Neuronal stem cell (in vitro differentiated cells): ENCODE measurements around the gene SNAPC1.
"Not testable (repeated sequence)": the region's sequence is repeated elsewhere in the genome, so short reads cannot be mapped to it uniquely, and the experiment has no call there.

Experiments
- DNase-seq: peaks from one replicate; pipeline ENCODE4 v3.0.0-alpha.2; 2013; ENCODE audit warnings: low spot score
- H2AFZ ChIP-seq: one replicate; pipeline ENCODE4 v1.6.1; 2013; ENCODE audit warnings: mild to moderate bottlenecking, low read length, inconsistent platforms
- H2AK5ac ChIP-seq: 2 replicates; pipeline ENCODE4 v1.6.1; 2013; ENCODE audit warnings: low read depth, mild to moderate bottlenecking, inconsistent platforms, low read length, moderate library complexity, mixed read lengths
- H2BK120ac ChIP-seq: 2 replicates; pipeline ENCODE4 v1.6.1; 2013; ENCODE audit warnings: low read depth, mild to moderate bottlenecking, inconsistent platforms, low read length, moderate library complexity, mixed read lengths
- H2BK12ac ChIP-seq: one replicate; pipeline ENCODE4 v1.6.1; 2013; ENCODE audit warnings: low read length, inconsistent platforms
- H2BK15ac ChIP-seq: 2 replicates; pipeline ENCODE4 v1.6.1; 2013; ENCODE audit warnings: mild to moderate bottlenecking, low read length, inconsistent platforms, mixed read lengths
- H2BK5ac ChIP-seq: one replicate; pipeline ENCODE4 v1.6.1; 2013; ENCODE audit warnings: inconsistent platforms, mild to moderate bottlenecking, low read length, moderate library complexity
- H3K14ac ChIP-seq: one replicate; pipeline ENCODE4 v1.6.1; 2013; ENCODE audit warnings: low read length, inconsistent platforms
- H3K18ac ChIP-seq: 2 replicates; pipeline ENCODE4 v1.6.1; 2013; ENCODE audit warnings: low read length, inconsistent platforms
- H3K23ac ChIP-seq: 2 replicates; pipeline ENCODE4 v1.6.1; 2013; ENCODE audit warnings: low read depth, mild to moderate bottlenecking, mixed read lengths, low read length, inconsistent platforms; ENCODE audit not compliant: poor library complexity
- H3K27ac ChIP-seq: replicated peaks from 3 replicates; pipeline ENCODE4 v1.5.1; 2013; ENCODE audit warnings: low read length, inconsistent platforms
- H3K27me3 ChIP-seq, 3 experiments: 2 replicates each; pipeline ENCODE4 v1.6.1; 2013; ENCODE audit warnings: low read length in 3 of 3, mild to moderate bottlenecking in 2 of 3, inconsistent platforms in 1 of 3, low read depth in 1 of 3, mixed read lengths in 1 of 3, moderate library complexity in 1 of 3; ENCODE audit not compliant: control insufficient read depth in 3 of 3, insufficient read depth in 3 of 3
- H3K36me3 ChIP-seq, 2 donors: replicated peaks in 1 of 2; 2 replicates each; pipeline ENCODE4 v1.6.1; 2013; ENCODE audit warnings: low read length in 2 of 2; ENCODE audit not compliant: control insufficient read depth in 2 of 2, insufficient read depth in 2 of 2
- H3K4ac ChIP-seq: 2 replicates; pipeline ENCODE4 v1.6.1; 2013; ENCODE audit warnings: inconsistent platforms, mild to moderate bottlenecking, low read length, moderate library complexity
- H3K4me1 ChIP-seq, 2 donors: 1 replicate in 1 of 2; 2 replicates in 1 of 2; pipeline ENCODE4 v1.6.1; 2013; ENCODE audit warnings: low read length in 2 of 2, low read depth in 1 of 2; ENCODE audit not compliant: control insufficient read depth in 2 of 2, insufficient read depth in 1 of 2
- H3K4me2 ChIP-seq: one replicate; pipeline ENCODE4 v1.6.1; 2013; ENCODE audit warnings: mild to moderate bottlenecking, low read length, inconsistent platforms; ENCODE audit not compliant: insufficient read depth, poor library complexity, severe bottlenecking
- H3K4me3 ChIP-seq, 2 donors: 2 replicates each; pipeline ENCODE4 v1.5.1; 2013; ENCODE audit warnings: low read length in 2 of 2, mild to moderate bottlenecking in 2 of 2, inconsistent platforms in 1 of 2, moderate library complexity in 1 of 2
- H3K79me1 ChIP-seq: one replicate; pipeline ENCODE4 v1.6.1; 2013; ENCODE audit warnings: low read depth, mild to moderate bottlenecking, inconsistent platforms, low read length, moderate library complexity
- H3K9ac ChIP-seq: one replicate; pipeline ENCODE4 v1.6.1; 2013; ENCODE audit warnings: mild to moderate bottlenecking, low read depth, low read length, inconsistent platforms; ENCODE audit not compliant: poor library complexity
- H3K9me3 ChIP-seq, 2 donors: replicated peaks in 1 of 2; 2 replicates each; pipeline versions ENCODE3 to v1.6.1; 2013; ENCODE audit warnings: low read length in 2 of 2, mild to moderate bottlenecking in 2 of 2, inconsistent platforms in 1 of 2, low read depth in 1 of 2, mixed read lengths in 1 of 2, moderate library complexity in 1 of 2; ENCODE audit not compliant: control insufficient read depth in 2 of 2, insufficient read depth in 1 of 2
- H4K8ac ChIP-seq: one replicate; pipeline ENCODE4 v1.6.1; 2013; ENCODE audit warnings: low read depth, mild to moderate bottlenecking, inconsistent platforms, low read length, moderate library complexity
- H4K91ac ChIP-seq: one replicate; pipeline ENCODE4 v1.6.1; 2013; ENCODE audit warnings: low read length, low read depth, mild to moderate bottlenecking, inconsistent platforms; ENCODE audit not compliant: poor library complexity
- WGBS, 2 donors: extraction: QIAGEN DNeasy Blood & Tissue Kit; methylation state at CpG; one replicate each; pipeline ENCODE4 v1.1.7; 2013; ENCODE audit warnings: missing lambda C conversion rate in 2 of 2, mixed read lengths in 1 of 2; ENCODE audit not compliant: insufficient read length in 2 of 2, insufficient replicate concordance in 1 of 2; ENCODE audit errors: extremely low coverage in 2 of 2; 5-methylcytosine and 5-hydroxymethylcytosine counted together

Gene SNAPC1

DNA sequence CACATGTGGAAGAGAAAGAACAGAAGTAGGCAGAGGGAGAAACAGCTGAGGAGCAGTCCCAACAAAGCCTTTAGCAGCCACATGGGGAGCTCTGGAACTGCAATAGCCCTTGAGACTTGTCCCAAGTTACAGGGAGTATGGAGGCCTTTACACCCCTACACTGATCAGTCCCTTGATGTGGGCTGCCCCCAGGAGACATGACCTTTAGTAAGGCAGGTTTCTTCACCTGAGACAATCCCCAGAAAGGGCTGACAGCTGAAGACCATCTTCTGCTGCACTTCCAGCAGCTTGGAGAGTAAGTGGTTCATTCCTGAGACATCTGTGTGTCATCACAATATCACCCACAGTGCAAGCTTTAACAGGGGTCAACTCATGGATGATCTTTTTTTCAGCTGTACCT is 8.6 kb upstream of the SNAPC1 start:
- Histone ChIP-seq H3K27me3 (no peaks in the 10 kb centered on the region), H3K18ac (no peak overlapping the region), H4K8ac (no peak overlapping the region), H2BK5ac (no peak overlapping the region), H2BK15ac (no peak overlapping the region), H3K9ac (no peak overlapping the region), H2BK12ac (no peak overlapping the region), H3K23ac (no peak overlapping the region), H3K4me2 (no peak overlapping the region), H2AFZ (no peak overlapping the region), H3K14ac (no peak overlapping the region), H3K4me3 (no peak overlapping the region), H3K27ac (no peak overlapping the region), H3K36me3 (peaks cover 0 to 35% of the 10 kb centered on the region in 2 donors), H3K4me1 (no peaks in the 10 kb centered on the region), H3K9me3 (peaks cover 0 to 2% of the 10 kb centered on the region in 2 donors), H2AK5ac (no peak overlapping the region), H4K91ac (no peak overlapping the region), H2BK120ac (no peak overlapping the region), H3K79me1 (peaks cover 3% of the 10 kb centered on the region), H3K4ac (no peak overlapping the region)
- no peak for DNase-seq

DNA sequence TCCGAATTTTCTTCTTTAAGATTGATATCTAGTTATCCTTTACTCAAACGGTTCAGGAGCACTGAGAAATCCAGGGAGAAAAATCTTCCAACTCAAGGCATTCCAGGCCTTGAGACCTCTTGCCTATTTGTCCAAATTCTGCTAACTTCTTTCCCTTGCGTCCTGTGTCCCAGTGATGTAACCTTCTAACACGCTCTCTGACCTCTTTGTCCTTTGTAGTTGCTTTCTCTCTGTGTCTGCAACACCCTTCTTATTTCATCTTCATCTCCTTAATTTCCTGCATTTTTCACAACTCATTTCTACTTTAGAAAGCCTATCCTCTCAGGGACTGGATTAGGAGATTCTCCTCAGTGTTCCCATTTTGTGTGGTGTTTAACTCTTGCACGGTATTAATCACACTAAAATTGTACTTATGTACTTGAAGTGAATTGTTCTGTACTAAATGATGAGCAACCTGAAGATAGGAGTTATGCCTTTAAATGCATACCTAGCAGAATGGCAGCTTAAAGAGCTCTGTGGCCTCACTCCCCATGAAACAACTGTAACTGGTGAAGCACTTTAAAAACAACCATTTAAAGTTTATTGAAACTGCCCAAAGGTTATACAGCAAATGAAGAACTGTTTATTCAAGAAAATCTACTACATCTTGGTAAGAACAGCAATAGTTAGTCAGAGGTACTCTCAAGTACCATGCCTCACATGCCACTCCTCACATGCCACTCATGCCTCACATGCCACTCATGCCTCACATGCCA is 7.4 kb upstream of the SNAPC1 start:
- H3K23ac ChIP-seq: no peak overlapping the region
- H2BK5ac ChIP-seq: no peak overlapping the region
- no peaks in the 10 kb centered on the region for H3K4me1 ChIP-seq
- no peak overlapping the region for H2AK5ac ChIP-seq
- peaks cover 0 to 2% of the 10 kb centered on the region in 2 donors for H3K9me3 ChIP-seq
- no peak overlapping the region for H4K91ac ChIP-seq
- H3K4ac ChIP-seq: no peak overlapping the region
- no peak overlapping the region for H2BK15ac ChIP-seq
- WGBS, 2 donors: no CpG with 5 or more reads among the region's 5 CpGs
- no peak overlapping the region for H2AFZ ChIP-seq
- no peak overlapping the region for H3K18ac ChIP-seq
- H3K4me2 ChIP-seq: no peak overlapping the region
- H3K14ac ChIP-seq: no peak overlapping the region
- H2BK120ac ChIP-seq: no peak overlapping the region
- H3K36me3 ChIP-seq: peaks cover 0 to 24% of the 10 kb centered on the region in 2 donors
- H3K27ac ChIP-seq: no peak overlapping the region
- DNase-seq: no peak
- H4K8ac ChIP-seq: no peak overlapping the region
- H3K9ac ChIP-seq: no peak overlapping the region
- no peaks in the 10 kb centered on the region for H3K27me3 ChIP-seq
- no peak overlapping the region for H2BK12ac ChIP-seq
- H3K79me1 ChIP-seq: peaks cover 3% of the 10 kb centered on the region
- no peak overlapping the region for H3K4me3 ChIP-seq

DNA sequence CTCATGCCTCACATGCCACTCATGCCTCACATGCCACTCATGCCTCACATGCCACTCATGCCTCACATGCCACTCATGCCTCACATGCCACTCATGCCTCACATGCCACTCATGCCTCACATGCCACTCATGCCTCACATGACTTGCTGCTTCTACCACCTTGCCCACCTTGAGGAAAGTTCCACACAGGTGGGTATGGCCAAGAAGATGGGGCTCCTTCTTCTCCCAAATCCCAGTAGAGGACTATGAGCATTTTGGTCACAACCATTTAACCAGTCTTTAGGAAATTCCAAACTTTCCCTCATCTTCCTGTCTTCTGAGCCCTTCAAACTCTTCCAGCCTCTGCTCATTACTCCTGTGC is 6.9 kb upstream of the SNAPC1 start:
- not testable (repeated sequence) for H3K79me1 ChIP-seq, H3K4me3 ChIP-seq, H2BK5ac ChIP-seq, H2AFZ ChIP-seq, H3K14ac ChIP-seq, H3K4me2 ChIP-seq, H3K4me1 ChIP-seq, H3K9ac ChIP-seq, H4K91ac ChIP-seq, H3K18ac ChIP-seq, H2BK15ac ChIP-seq, H3K9me3 ChIP-seq, H3K27me3 ChIP-seq, DNase-seq, H2BK120ac ChIP-seq, H2AK5ac ChIP-seq, H2BK12ac ChIP-seq, H3K4ac ChIP-seq, H4K8ac ChIP-seq, H3K23ac ChIP-seq, H3K27ac ChIP-seq
- peaks cover 0 to 19% of the 10 kb centered on the region in 2 donors for H3K36me3 ChIP-seq

DNA sequence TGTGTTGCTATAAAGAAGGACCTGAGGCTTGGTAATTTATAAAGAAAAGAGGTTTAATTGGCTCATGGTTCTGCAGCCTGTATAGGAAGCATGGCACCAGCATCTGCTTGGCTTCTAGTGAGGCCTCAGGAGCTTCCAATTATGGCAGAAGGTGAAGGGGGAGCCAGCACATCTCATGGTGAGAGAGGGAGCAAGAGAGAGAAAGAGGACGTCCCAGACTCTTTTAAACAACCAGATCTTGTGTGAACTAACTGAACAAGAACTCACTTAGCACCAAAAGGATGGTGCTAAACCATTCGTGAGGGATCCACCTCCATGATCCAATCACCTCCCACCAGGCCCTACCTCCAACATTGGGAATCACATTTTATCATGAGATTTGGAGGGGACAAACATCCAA is 6.1 kb upstream of the SNAPC1 start:
- H2AFZ ChIP-seq: no peak overlapping the region
- no peak overlapping the region for H3K18ac ChIP-seq
- H4K91ac ChIP-seq: no peak overlapping the region
- no peak overlapping the region for H3K4me2 ChIP-seq
- H3K79me1 ChIP-seq: peaks cover 1% of the 10 kb centered on the region
- peaks cover 0 to 13% of the 10 kb centered on the region in 2 donors for H3K36me3 ChIP-seq
- no peak overlapping the region for H3K27ac ChIP-seq
- no CpG with 5 or more reads among the region's 2 CpGs for WGBS, 2 donors
- no peak overlapping the region for H2BK15ac ChIP-seq
- H3K27me3 ChIP-seq: no peaks in the 10 kb centered on the region
- H3K4ac ChIP-seq: no peak overlapping the region
- H3K4me1 ChIP-seq: no peaks in the 10 kb centered on the region
- no peak overlapping the region for H3K4me3 ChIP-seq
- no peak overlapping the region for H3K14ac ChIP-seq
- no peak overlapping the region for H2BK12ac ChIP-seq
- H3K9me3 ChIP-seq: peaks cover 0 to 5% of the 10 kb centered on the region in 2 donors
- no peak for DNase-seq
- H2AK5ac ChIP-seq: no peak overlapping the region
- no peak overlapping the region for H2BK5ac ChIP-seq
- no peak overlapping the region for H3K23ac ChIP-seq
- H4K8ac ChIP-seq: no peak overlapping the region
- H3K9ac ChIP-seq: no peak overlapping the region
- H2BK120ac ChIP-seq: no peak overlapping the region
